ENCODE results near the gene PFDN1. TPM values are rescaled to one million over a fixed set of nuclear protein-coding genes. Genes with fewer than 3 reads are reported as not detected.
A peak's percentile ranks its signal among the peaks of the same experiment; 100 is the strongest.

Gene PFDN1
- total RNA-seq, 2 experiments from 2014 or later = 47.7 to 48.3 TPM

- no peaks in the 10 kb centered on the region for H3K27me3 Mint-ChIP-seq
- ATAC-seq (ENCODE audit: low read depth) (no peak), DNase-seq (no peak)
- POLR2A ChIA-PET = interaction anchor here (0.7 kb wide), 1 partner anchor 20 kb away, joined by 3 read pairs; no protein-coding TSS in a partner anchor
- no peak overlapping the region for H3K4me3 Mint-ChIP-seq
- H3K4me1 Mint-ChIP-seq = peaks cover 11% of the 10 kb centered on the region
- no peaks in the 10 kb centered on the region for H3K9me3 Mint-ChIP-seq
- H3K36me3 Mint-ChIP-seq = peaks cover 10% of the 10 kb centered on the region
- no peak overlapping the region for H3K27ac Mint-ChIP-seq
These were observed 20.6 kb downstream of the PFDN1 start for GRCh38 chr5:140282266-140282665.

GRCh38 chr5:140275837-140276236, 27.1 kb downstream of the PFDN1 start:
- H3K27ac Mint-ChIP-seq = no peak overlapping the region
- peaks cover 12% of the 10 kb centered on the region for H3K4me1 Mint-ChIP-seq
- no peak for ATAC-seq (ENCODE audit: low read depth)
- H3K36me3 Mint-ChIP-seq = peaks cover 31% of the 10 kb centered on the region
- H3K27me3 Mint-ChIP-seq = no peaks in the 10 kb centered on the region
- POLR2A ChIA-PET = interaction anchor here (0.6 to 1.1 kb wide), 2 partner anchors 12 to 27 kb away, joined by 3 to 4 read pairs; partner anchors contain the start of gene PFDN1
- DNase-seq = no peak
- no peak overlapping the region for H3K4me3 Mint-ChIP-seq
- H3K9me3 Mint-ChIP-seq = no peaks in the 10 kb centered on the region

DNA sequence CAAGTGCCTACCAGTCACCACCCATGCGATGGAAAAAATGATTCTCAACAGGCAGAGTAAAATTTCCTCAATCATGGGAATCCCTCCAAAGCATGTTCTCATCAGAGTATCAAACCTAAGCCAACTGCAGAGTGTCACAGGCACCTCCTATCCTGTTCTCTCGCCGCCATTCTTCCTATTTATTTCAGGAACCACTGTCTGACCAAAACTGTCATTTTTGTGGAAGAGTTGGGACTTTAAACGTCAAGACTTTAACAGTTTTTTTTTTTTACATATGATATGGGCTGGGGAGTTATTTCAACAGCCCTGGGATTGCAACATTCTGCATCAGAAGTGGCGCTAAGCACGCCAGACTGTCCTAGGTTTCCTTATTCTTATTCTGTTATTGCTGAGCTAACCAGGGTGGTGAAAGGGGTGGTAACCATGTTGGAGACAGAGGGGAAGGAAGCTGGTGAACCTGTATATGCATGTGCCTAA, 29.5 kb downstream of the PFDN1 start:
- no peak overlapping the region for H3K4me3 Mint-ChIP-seq
- H3K36me3 Mint-ChIP-seq = peaks cover 27% of the 10 kb centered on the region
- H3K27ac Mint-ChIP-seq = no peak overlapping the region
- no peaks in the 10 kb centered on the region for H3K27me3 Mint-ChIP-seq
- H3K4me1 Mint-ChIP-seq = peaks cover 9% of the 10 kb centered on the region
- ATAC-seq (ENCODE audit: low read depth) = peak; percentile 67
- H3K9me3 Mint-ChIP-seq = no peaks in the 10 kb centered on the region
- POLR2A ChIA-PET = interaction anchor here (0.7 kb wide), 1 partner anchor 1922 kb away, joined by 3 read pairs; no protein-coding TSS in a partner anchor
- no peak for DNase-seq

- DNase-seq (no peak), ATAC-seq (ENCODE audit: low read depth) (no peak)
- peaks cover 40% of the 10 kb centered on the region for H3K4me1 Mint-ChIP-seq
- no peak overlapping the region for H3K27ac Mint-ChIP-seq
- POLR2A ChIA-PET = no interaction called here
- peaks cover 12% of the 10 kb centered on the region for H3K36me3 Mint-ChIP-seq
- no peaks in the 10 kb centered on the region for H3K9me3 Mint-ChIP-seq
- no peak overlapping the region for H3K4me3 Mint-ChIP-seq
- H3K27me3 Mint-ChIP-seq = no peaks in the 10 kb centered on the region
These were observed 32.9 kb downstream of the PFDN1 start for GRCh38 chr5:140270008-140270407.

DNA sequence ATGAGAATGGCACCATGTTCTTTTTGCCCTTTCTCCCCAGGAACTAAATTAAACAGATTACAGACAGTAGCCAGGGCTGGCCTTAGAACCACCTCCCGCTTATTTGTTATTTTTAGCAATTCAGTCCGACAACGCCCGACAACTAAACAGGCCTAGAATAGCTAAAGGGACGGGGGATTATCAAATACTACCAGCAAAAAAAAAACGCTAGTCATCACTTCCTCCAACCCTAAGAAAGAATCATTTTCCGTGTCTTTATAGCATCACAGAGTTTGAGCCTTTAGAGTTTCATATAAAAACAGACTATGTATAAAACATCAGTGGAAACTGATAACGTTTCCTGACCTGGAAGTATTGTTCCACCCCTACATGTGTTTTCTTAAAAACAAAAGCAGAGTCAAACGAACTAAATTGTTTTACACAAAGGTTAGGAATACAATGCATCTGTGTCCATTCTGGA, 35.3 kb downstream of the PFDN1 start:
- POLR2A ChIA-PET = interaction anchor here (0.6 to 1.1 kb wide), 3 partner anchors 22 to 77 kb away, joined by 3 to 4 read pairs (median 3); no protein-coding TSS in a partner anchor
- H3K4me1 Mint-ChIP-seq = peaks cover 34% of the 10 kb centered on the region
- peak overlapping the region; percentile 77 for H3K27ac Mint-ChIP-seq
- DNase-seq (no peak), ATAC-seq (ENCODE audit: low read depth) (peak; percentile 8)
- H3K36me3 Mint-ChIP-seq = peaks cover 8% of the 10 kb centered on the region
- no peaks in the 10 kb centered on the region for H3K9me3 Mint-ChIP-seq
- no peaks in the 10 kb centered on the region for H3K27me3 Mint-ChIP-seq
- H3K4me3 Mint-ChIP-seq = peak overlapping the region; percentile 65

- Mint-ChIP-seq H3K4me3 (peak overlapping the region; percentile 65), H3K27ac (peak overlapping the region; percentile 77), H3K9me3 (no peaks in the 10 kb centered on the region), H3K4me1 (peaks cover 36% of the 10 kb centered on the region), H3K27me3 (no peaks in the 10 kb centered on the region), H3K36me3 (peaks cover 12% of the 10 kb centered on the region)
- ATAC-seq (ENCODE audit: low read depth) (peak; percentile 71), DNase-seq (no peak)
- POLR2A ChIA-PET = interaction anchor here (0.9 to 1.7 kb wide), 3 partner anchors 22 to 78 kb away, joined by 3 to 5 read pairs (median 4); partner anchors contain the start of gene PFDN1
These were observed 35.7 kb downstream of the PFDN1 start for GRCh38 chr5:140267201-140267540.

DNA sequence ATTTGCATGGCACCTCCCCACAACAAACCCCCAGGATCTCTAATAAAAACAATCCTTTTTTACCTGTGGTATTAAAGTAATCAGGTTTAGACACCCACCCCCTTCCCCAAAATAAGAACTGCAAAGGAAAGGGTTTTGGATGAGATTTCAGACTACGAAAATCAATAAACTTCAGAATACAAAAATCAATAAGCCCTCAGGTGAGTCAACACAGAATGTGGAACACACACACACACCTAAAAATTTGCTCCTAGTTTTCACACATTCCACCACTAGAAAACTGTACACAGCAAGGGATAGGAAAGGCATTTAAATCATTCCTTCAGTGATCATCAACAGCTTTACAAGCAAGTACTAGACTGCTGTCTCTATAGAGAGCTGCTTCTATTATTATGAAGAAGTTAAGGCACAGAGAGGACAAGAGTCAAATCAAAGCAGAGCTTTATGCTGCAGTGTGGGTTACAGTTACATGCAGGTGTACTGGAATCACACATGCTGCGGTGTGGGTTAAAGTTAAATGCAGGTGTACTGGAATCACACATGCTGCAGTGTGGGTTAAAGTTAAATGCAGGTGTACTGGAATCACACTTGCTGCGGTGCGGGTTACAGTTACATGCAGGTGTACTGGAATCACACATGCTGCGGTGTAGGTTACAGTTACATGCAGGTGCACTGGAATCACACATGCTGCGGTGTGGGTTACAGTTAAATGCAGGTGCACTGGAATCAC, 36.3 kb downstream of the PFDN1 start:
- DNase-seq = no peak
- ATAC-seq (ENCODE audit: low read depth) = no peak
- Mint-ChIP-seq H3K27me3 (no peaks in the 10 kb centered on the region), H3K4me3 (peak overlapping the region; percentile 65), H3K9me3 (no peaks in the 10 kb centered on the region), H3K4me1 (peaks cover 38% of the 10 kb centered on the region), H3K27ac (peak overlapping the region; percentile 60), H3K36me3 (peaks cover 12% of the 10 kb centered on the region)
- POLR2A ChIA-PET = interaction anchor here (0.9 to 1.7 kb wide), 4 partner anchors 21 to 80 kb away, joined by 3 to 5 read pairs (median 4); partner anchors contain the start of genes HBEGF and PFDN1

GRCh38 chr5:140265845-140266244, 37.1 kb downstream of the PFDN1 start:
- Mint-ChIP-seq H3K27me3 (no peaks in the 10 kb centered on the region), H3K36me3 (peaks cover 12% of the 10 kb centered on the region), H3K4me1 (peaks cover 39% of the 10 kb centered on the region), H3K4me3 (peak overlapping the region; percentile 65), H3K9me3 (no peaks in the 10 kb centered on the region), H3K27ac (peak overlapping the region; percentile 60)
- no peak for ATAC-seq (ENCODE audit: low read depth)
- no peak for DNase-seq
- POLR2A ChIA-PET = interaction anchor here (1.7 kb wide), 2 partner anchors 37 to 81 kb away, joined by 3 to 5 read pairs; partner anchors contain the start of genes HBEGF and PFDN1

- Mint-ChIP-seq H3K36me3 (peaks cover 32% of the 10 kb centered on the region), H3K9me3 (no peaks in the 10 kb centered on the region), H3K4me1 (peaks cover 58% of the 10 kb centered on the region), H3K4me3 (no peak overlapping the region), H3K27me3 (no peaks in the 10 kb centered on the region), H3K27ac (peak overlapping the region; percentile 55)
- POLR2A ChIA-PET = interaction anchor here (0.6 kb wide), 1 partner anchor 19 kb away, joined by 3 read pairs; no protein-coding TSS in a partner anchor
- DNase-seq = no peak
- no peak for ATAC-seq (ENCODE audit: low read depth)
These were observed 40.1 kb downstream of the PFDN1 start for GRCh38 chr5:140262839-140263238.

DNA sequence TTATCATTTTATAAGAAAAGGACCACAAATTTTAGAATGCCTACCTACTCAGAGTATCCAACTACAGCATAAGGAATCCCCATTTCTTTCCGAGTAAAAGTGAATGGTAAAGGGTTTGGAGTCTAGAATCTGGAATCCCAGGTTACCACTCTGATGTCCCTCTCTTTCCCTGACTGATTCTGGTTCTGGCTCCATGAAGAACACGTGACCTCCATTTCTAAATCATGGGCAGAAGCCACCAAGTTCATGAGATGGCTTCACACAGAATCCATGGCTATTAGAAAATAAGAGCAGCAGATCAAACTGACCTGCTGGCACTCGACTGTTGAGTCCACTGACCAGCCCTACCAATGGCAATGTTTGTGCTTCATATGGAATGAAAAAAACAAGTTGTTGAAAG, 40.7 kb downstream of the PFDN1 start:
- no peak overlapping the region for H3K4me3 Mint-ChIP-seq
- DNase-seq (no peak), ATAC-seq (ENCODE audit: low read depth) (no peak)
- no peaks in the 10 kb centered on the region for H3K9me3 Mint-ChIP-seq
- H3K27me3 Mint-ChIP-seq = no peaks in the 10 kb centered on the region
- H3K27ac Mint-ChIP-seq = no peak overlapping the region
- peaks cover 37% of the 10 kb centered on the region for H3K36me3 Mint-ChIP-seq
- H3K4me1 Mint-ChIP-seq = peaks cover 57% of the 10 kb centered on the region
- POLR2A ChIA-PET = interaction anchor here (0.6 kb wide), 1 partner anchor 20 kb away, joined by 3 read pairs; no protein-coding TSS in a partner anchor

DNA sequence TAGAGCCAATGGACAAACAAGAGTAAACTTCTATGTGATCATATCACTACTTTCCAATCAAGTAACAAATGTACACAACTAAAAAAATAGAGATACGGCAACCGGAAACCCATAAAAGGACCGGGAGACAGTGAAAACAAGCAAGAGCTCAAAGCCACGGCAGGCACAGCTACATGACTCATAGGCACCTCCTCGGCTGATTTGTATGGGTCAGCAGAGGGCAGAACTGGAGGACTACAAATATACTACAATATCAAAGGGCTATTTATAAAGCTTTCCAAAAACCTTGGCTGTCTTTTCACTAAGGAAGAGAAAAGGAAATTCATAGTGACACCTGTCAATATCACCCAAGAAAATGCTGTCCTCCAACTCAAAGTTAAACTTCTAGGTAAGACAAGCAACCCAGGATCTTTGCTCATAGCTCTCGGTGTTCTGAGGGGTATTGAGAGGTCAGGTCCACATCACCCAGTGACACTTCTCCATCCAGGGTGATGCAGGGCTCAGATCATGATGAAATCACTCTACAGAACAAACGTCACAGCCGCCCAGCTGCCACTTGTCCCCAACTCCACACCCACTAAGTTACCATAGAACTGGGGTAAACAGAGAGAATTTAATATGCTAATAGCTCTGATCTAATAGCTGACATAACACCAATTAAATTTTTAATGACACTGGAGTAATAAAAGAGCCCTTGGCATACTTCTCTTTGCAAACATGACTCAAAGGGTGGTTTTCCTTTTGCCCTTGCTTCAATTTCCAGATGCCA, 41.3 kb downstream of the PFDN1 start:
- Mint-ChIP-seq H3K4me3 (no peak overlapping the region), H3K4me1 (peaks cover 51% of the 10 kb centered on the region), H3K9me3 (no peaks in the 10 kb centered on the region), H3K27ac (no peak overlapping the region), H3K36me3 (peaks cover 39% of the 10 kb centered on the region), H3K27me3 (no peaks in the 10 kb centered on the region)
- ATAC-seq (ENCODE audit: low read depth) = no peak
- DNase-seq = no peak
- POLR2A ChIA-PET = interaction anchor here (0.7 kb wide), 1 partner anchor 85 kb away, joined by 3 read pairs; the partner anchor contains the start of gene HBEGF

DNA sequence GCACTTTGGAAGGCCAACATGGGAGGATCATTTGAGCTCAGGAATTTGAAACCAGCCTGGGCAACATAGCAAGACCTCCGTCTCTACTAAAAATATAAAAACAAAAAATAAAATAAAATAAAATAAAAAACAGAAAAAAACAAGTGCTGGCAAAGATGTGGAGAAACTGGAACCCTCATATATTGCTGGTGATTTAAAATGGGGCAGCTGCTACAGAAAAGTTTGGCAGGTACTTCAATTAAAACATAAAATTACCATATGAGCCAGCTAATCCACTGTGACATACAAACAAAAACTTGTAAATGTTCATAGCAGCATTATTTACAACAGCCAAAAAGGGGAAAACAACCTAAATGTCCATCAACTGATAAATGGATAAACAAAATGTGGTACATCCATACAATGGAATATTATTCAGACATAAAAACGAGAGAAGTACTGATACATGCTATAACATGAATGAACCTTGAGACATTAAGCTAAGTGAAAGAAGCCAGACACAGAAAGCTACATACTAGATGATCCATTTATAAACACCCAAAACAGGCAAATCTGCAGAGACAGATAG, 42.7 kb downstream of the PFDN1 start:
- H3K4me3 Mint-ChIP-seq = no peak overlapping the region
- H3K4me1 Mint-ChIP-seq = peaks cover 37% of the 10 kb centered on the region
- H3K27ac Mint-ChIP-seq = no peak overlapping the region
- no peaks in the 10 kb centered on the region for H3K9me3 Mint-ChIP-seq
- no peaks in the 10 kb centered on the region for H3K27me3 Mint-ChIP-seq
- POLR2A ChIA-PET = interaction anchor here (0.7 to 1.1 kb wide), 2 partner anchors 11 to 76 kb away, joined by 3 to 4 read pairs; no protein-coding TSS in a partner anchor
- DNase-seq (no peak), ATAC-seq (ENCODE audit: low read depth) (no peak)
- H3K36me3 Mint-ChIP-seq = peaks cover 37% of the 10 kb centered on the region

DNA sequence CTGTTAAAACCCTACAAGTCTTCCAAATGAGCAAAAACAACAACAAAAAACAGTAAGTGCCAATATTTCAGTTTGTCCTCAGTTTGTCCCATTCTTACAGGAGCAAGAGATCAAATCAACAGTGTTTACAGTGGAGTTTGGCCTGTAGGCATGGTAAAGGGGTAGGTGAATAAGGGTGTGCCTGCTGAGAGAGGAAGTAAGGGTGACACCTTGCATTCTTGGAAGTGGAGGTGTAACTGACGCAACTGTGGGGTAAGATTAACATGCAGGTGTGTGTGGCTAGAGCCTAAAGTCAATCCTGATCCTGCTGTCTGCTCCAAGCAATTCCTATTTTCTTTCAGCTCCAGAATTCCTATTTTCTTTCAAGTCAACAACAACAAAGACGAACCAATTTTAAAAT, 43.4 kb downstream of the PFDN1 start:
- peaks cover 34% of the 10 kb centered on the region for H3K4me1 Mint-ChIP-seq
- no peaks in the 10 kb centered on the region for H3K9me3 Mint-ChIP-seq
- peaks cover 36% of the 10 kb centered on the region for H3K36me3 Mint-ChIP-seq
- peak overlapping the region; percentile 69 for H3K27ac Mint-ChIP-seq
- DNase-seq (no peak), ATAC-seq (ENCODE audit: low read depth) (peak; percentile 76)
- POLR2A ChIA-PET = no interaction called here
- peak overlapping the region; percentile 51 for H3K4me3 Mint-ChIP-seq
- no peaks in the 10 kb centered on the region for H3K27me3 Mint-ChIP-seq
